ENCODE data around the gene NOL7. TPM values are rescaled to one million over a fixed set of nuclear protein-coding genes. Genes with fewer than 3 reads are reported as not detected.

The NOL7 gene
- total RNA-seq, 1 donor from 2014 or later = 59.2 TPM

GRCh38 chr6:13638626-13639025, 23.5 kb downstream of the NOL7 start:
- intact Hi-C loops (cut with DNase I) = no loop called here
- ATAC-seq = no peak
- DNase-seq (ENCODE audit: low spot score) = no peak

- intact Hi-C loops (cut with DNase I) = no loop called here
- no peak for ATAC-seq
- DNase-seq (ENCODE audit: low spot score) = no peak
Observed at GRCh38 chr6:13641315-13641714, 26.2 kb downstream of the NOL7 start.

- ATAC-seq = no peak
- intact Hi-C loops (cut with DNase I) = no loop called here
- DNase-seq (ENCODE audit: low spot score) = no peak
Observed at GRCh38 chr6:13643125-13643524, 28.0 kb downstream of the NOL7 start.

GRCh38 chr6:13648850-13649249, 33.7 kb downstream of the NOL7 start:
- DNase-seq (ENCODE audit: low spot score) (no peak), ATAC-seq (no peak)
- intact Hi-C loops (cut with DNase I) = no loop called here

- intact Hi-C loops (cut with DNase I) = no loop called here
- DNase-seq (ENCODE audit: low spot score) = no peak
- ATAC-seq = no peak
Observed at GRCh38 chr6:13649393-13649792, 34.3 kb downstream of the NOL7 start.

- DNase-seq (ENCODE audit: low spot score) (no peak), ATAC-seq (no peak)
- intact Hi-C loops (cut with DNase I) = no loop called here
Observed at GRCh38 chr6:13653296-13653695, 38.2 kb downstream of the NOL7 start.

GRCh38 chr6:13654496-13654895, 39.4 kb downstream of the NOL7 start:
- ATAC-seq (no peak), DNase-seq (ENCODE audit: low spot score) (no peak)
- intact Hi-C loops (cut with DNase I) = no loop called here

- no peak for DNase-seq (ENCODE audit: low spot score)
- no peak for ATAC-seq
- intact Hi-C loops (cut with DNase I) = no loop called here
Observed at GRCh38 chr6:13655700-13656099, 40.6 kb downstream of the NOL7 start.

- DNase-seq (ENCODE audit: low spot score) (no peak), ATAC-seq (no peak)
- intact Hi-C loops (cut with DNase I) = no loop called here
Observed at GRCh38 chr6:13660273-13660672, 45.1 kb downstream of the NOL7 start.

- DNase-seq (ENCODE audit: low spot score) (no peak), ATAC-seq (no peak)
- intact Hi-C loops (cut with DNase I) = no loop called here
Observed at GRCh38 chr6:13660893-13661292, 45.8 kb downstream of the NOL7 start.

- DNase-seq (ENCODE audit: low spot score) = no peak
- no peak for ATAC-seq
- intact Hi-C loops (cut with DNase I) = no loop called here
Observed at GRCh38 chr6:13661647-13662046, 46.5 kb downstream of the NOL7 start.

GRCh38 chr6:13662651-13663334, 47.7 kb downstream of the NOL7 start:
- intact Hi-C loops (cut with DNase I) = no loop called here
- ATAC-seq (no peak), DNase-seq (ENCODE audit: low spot score) (no peak)

GRCh38 chr6:13663986-13664385, 48.9 kb downstream of the NOL7 start:
- ATAC-seq (no peak), DNase-seq (ENCODE audit: low spot score) (no peak)
- intact Hi-C loops (cut with DNase I) = no loop called here

GRCh38 chr6:13664703-13665352, 49.7 kb downstream of the NOL7 start:
- ATAC-seq (no peak), DNase-seq (ENCODE audit: low spot score) (no peak)
- intact Hi-C loops (cut with DNase I) = no loop called here

GRCh38 chr6:13666194-13667105, 51.3 kb downstream of the NOL7 start:
- intact Hi-C loops (cut with DNase I) = no loop called here
- no peak for ATAC-seq

GRCh38 chr6:13667655-13668054, 52.5 kb downstream of the NOL7 start:
- intact Hi-C loops (cut with DNase I) = no loop called here
- ATAC-seq (no peak), DNase-seq (ENCODE audit: low spot score) (no peak)

More at GRCh38 chr6:13666194-13667105, 51.3 kb downstream of the NOL7 start:
- no peak for DNase-seq (ENCODE audit: low spot score)

GRCh38 chr6:13668291-13668928, 53.3 kb downstream of the NOL7 start:
- DNase-seq (ENCODE audit: low spot score) (no peak), ATAC-seq (no peak)
- intact Hi-C loops (cut with DNase I) = no loop called here

- intact Hi-C loops (cut with DNase I) = no loop called here
Observed at GRCh38 chr6:13669476-13669875, 54.3 kb downstream of the NOL7 start.

More at GRCh38 chr6:13669476-13669875, 54.3 kb downstream of the NOL7 start:
- DNase-seq (ENCODE audit: low spot score) (no peak), ATAC-seq (no peak)
